ENCODE results near the gene RFX8.

The RFX8 gene

DNA sequence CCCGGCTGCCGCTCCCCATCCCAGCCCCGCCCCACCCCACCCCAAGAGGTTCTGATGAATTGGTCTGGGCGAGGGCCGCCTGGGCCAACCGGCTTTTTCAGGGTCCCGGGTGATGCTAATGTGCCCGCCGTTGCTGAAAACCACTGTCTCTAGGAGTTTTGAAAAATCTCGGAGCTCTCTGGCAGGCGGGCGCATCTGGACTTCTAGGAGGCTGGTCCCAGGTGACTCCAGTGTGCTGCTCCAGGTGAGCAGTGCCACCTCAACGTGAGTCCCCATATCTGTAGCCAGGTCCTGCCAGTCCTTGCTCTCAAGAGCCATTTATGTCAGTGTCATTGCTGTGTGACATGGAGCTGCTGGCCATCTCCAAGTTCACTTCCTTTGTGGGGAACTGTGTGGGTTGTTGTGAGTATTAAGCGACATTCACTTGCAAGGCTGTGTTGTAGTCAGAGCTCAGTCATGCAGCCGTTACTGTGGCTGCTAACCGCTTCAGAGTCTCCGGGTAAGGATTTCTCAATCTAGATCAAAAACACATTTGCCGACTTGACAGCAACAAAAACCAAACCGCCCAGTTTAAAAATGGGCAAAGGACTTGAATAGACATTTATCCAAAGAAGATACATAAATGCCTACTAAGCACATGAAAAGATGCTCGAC, at the start of gene RFX8:
RFX8 (minus strand) TSS at position 382 of the 654 bp plus-strand sequence. CDS start 8,264 bp downstream, outside the sequence.
- H3K27ac ChIP-seq, result no peak within 1 kb of the TSS
- TF ChIP-seq ZFX (IDR thresholded peaks at IDR 0.05; ENCODE audit: borderline replicate concordance), result no peak

GRCh38 chr2:101521487-101521886, 46.6 kb upstream of the RFX8 start:
- TF ChIP-seq, protein P1, sequence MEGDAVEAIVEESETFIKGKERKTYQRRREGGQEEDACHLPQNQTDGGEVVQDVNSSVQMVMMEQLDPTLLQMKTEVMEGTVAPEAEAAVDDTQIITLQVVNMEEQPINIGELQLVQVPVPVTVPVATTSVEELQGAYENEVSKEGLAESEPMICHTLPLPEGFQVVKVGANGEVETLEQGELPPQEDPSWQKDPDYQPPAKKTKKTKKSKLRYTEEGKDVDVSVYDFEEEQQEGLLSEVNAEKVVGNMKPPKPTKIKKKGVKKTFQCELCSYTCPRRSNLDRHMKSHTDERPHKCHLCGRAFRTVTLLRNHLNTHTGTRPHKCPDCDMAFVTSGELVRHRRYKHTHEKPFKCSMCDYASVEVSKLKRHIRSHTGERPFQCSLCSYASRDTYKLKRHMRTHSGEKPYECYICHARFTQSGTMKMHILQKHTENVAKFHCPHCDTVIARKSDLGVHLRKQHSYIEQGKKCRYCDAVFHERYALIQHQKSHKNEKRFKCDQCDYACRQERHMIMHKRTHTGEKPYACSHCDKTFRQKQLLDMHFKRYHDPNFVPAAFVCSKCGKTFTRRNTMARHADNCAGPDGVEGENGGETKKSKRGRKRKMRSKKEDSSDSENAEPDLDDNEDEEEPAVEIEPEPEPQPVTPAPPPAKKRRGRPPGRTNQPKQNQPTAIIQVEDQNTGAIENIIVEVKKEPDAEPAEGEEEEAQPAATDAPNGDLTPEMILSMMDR (IDR thresholded peaks at IDR 0.05), result no peak
- no peak for TF ChIP-seq ZFX (IDR thresholded peaks at IDR 0.05; ENCODE audit: borderline replicate concordance)
- H3K27ac ChIP-seq, result no peak overlapping the region

GRCh38 chr2:101520246-101520645, 45.3 kb upstream of the RFX8 start:
- TF ChIP-seq, protein P1 (IDR thresholded peaks at IDR 0.05), result no peak
- TF ChIP-seq ZFX (IDR thresholded peaks at IDR 0.05; ENCODE audit: borderline replicate concordance), result no peak
- no peak overlapping the region for H3K27ac ChIP-seq

DNA sequence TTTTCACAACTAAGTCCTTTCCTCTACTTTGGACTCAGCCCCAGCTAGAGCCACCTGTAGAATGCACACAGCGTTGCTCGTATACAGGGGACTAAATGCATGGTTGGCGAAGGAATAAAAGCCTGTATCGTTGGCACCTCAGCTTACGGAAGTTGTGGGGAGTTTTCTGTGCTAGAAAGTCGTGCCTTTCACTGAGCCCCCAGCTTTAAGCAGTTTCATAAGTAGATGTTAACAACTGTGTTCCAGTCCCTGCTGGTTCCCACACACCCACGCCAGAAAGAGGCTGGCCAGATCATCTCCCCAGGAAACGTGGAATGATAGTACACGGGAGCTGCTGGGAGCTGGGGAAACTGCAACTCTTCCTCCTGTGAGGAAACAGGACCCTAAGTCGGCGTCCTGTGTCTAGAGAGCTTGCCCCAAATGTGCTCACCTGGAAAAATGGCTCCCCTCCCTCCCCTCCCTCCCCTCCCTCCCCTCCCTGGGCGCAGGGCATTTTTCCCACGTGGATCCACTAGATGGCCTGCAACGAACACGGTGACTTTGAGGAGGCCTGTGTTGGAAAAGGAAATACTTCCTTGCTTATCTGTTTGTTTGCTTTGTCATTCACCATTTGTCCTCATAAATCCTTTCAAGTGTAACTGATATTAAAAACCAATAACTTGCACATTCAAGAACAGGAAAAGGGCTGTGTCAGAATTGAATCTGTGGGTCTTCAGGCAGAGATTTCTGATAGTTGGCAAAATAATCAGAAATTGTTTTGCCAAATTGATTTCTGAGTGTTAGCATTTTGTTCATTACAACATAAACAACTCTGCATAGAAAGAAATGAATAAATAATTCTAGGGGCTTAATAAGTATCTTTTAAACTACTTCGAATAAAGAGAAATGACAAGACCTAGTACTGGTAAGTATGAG, 43.9 kb upstream of the RFX8 start:
- TF ChIP-seq, protein P1 (IDR thresholded peaks at IDR 0.05), result peak; percentile 74
- no peak for TF ChIP-seq ZFX (IDR thresholded peaks at IDR 0.05; ENCODE audit: borderline replicate concordance)
- H3K27ac ChIP-seq, result no peak overlapping the region

- no peak for TF ChIP-seq ZFX (IDR thresholded peaks at IDR 0.05; ENCODE audit: borderline replicate concordance)
- TF ChIP-seq, protein P1 (IDR thresholded peaks at IDR 0.05), result no peak
- no peak overlapping the region for H3K27ac ChIP-seq
Measured at GRCh38 chr2:101517758-101518271, 42.9 kb upstream of the RFX8 start.

- H3K27ac ChIP-seq, result no peak overlapping the region
- TF ChIP-seq, protein P1 (IDR thresholded peaks at IDR 0.05), result no peak
Measured at GRCh38 chr2:101516823-101517690, 42.1 kb upstream of the RFX8 start.

DNA sequence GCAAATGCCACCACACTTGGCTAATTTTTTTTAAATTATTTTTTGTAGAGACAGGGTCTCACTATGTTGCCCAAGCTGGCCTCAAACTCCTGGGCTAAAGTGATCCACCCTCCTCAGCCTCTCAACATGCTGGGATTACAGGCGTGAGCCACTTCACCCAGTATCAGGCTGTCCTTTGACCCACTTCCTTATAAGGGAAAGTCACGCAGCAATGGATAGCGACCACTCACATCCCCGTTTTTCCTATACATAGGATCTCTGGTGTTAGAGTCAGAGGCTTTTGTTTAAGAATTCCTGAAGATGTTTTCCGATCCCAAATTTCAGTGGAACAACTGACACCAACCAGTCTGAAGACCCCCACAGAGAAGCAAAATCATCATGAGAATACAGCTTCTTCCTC, 41.4 kb upstream of the RFX8 start:
- no peak overlapping the region for H3K27ac ChIP-seq
- no peak for TF ChIP-seq ZFX (IDR thresholded peaks at IDR 0.05; ENCODE audit: borderline replicate concordance)
- TF ChIP-seq, protein P1 (IDR thresholded peaks at IDR 0.05), result no peak
